H9 (cell line): ENCODE measurements around the gene PPA1. TPM values are rescaled to one million over a fixed set of nuclear protein-coding genes. Genes with fewer than 3 reads are reported as not detected.
A peak's percentile ranks its signal among the peaks of the same experiment; 100 is the strongest.

Experiments used
- DNase-seq: peaks from one replicate; pipeline ENCODE4 v3.0.0-alpha.2; 2017
- H2AFZ ChIP-seq: one replicate; pipeline ENCODE4 v1.6.1; 2013; ENCODE audit warnings: mild to moderate bottlenecking, low read length, control low read depth, moderate library complexity
- H2AK5ac ChIP-seq: 2 replicates; pipeline ENCODE4 v1.6.1; 2013; ENCODE audit warnings: low read length, control low read depth, mixed read lengths; ENCODE audit not compliant: insufficient read length
- H2BK120ac ChIP-seq: one replicate; pipeline ENCODE4 v1.6.1; 2013; ENCODE audit warnings: low read depth, mild to moderate bottlenecking, low read length, control low read depth, inconsistent platforms; ENCODE audit not compliant: poor library complexity, severe bottlenecking
- H2BK12ac ChIP-seq: 2 replicates; pipeline ENCODE4 v1.6.1; 2013; ENCODE audit warnings: low read length, control low read depth, mixed read lengths, low read depth; ENCODE audit not compliant: insufficient read length
- H2BK15ac ChIP-seq: 2 replicates; pipeline ENCODE4 v1.6.1; 2013; ENCODE audit warnings: low read depth, low read length, control low read depth
- H2BK20ac ChIP-seq: one replicate; pipeline ENCODE4 v1.6.1; 2013; ENCODE audit warnings: low read depth, mild to moderate bottlenecking, low read length, control low read depth, inconsistent platforms; ENCODE audit not compliant: poor library complexity, severe bottlenecking
- H2BK5ac ChIP-seq: 2 replicates; pipeline ENCODE4 v1.6.1; 2013; ENCODE audit warnings: low read length, control low read depth, mixed read lengths; ENCODE audit not compliant: insufficient read length
- H3K14ac ChIP-seq: 2 replicates; pipeline ENCODE4 v1.6.1; 2013; ENCODE audit warnings: low read length, control low read depth; ENCODE audit not compliant: insufficient read depth
- H3K18ac ChIP-seq: 2 replicates; pipeline ENCODE4 v1.6.1; 2013; ENCODE audit warnings: low read depth, mild to moderate bottlenecking, mixed read lengths, low read length, control low read depth; ENCODE audit not compliant: insufficient read length
- H3K23ac ChIP-seq: 2 replicates; pipeline ENCODE4 v1.6.1; 2013; ENCODE audit warnings: low read length, control low read depth, mixed read lengths, low read depth; ENCODE audit not compliant: insufficient read length
- H3K23me2 ChIP-seq: 2 replicates; pipeline ENCODE4 v1.6.1; 2013; ENCODE audit warnings: low read depth, mild to moderate bottlenecking, mixed read lengths, low read length, control low read depth; ENCODE audit not compliant: insufficient read length, poor library complexity, severe bottlenecking
- H3K27ac ChIP-seq: 2 replicates; pipeline ENCODE4 v1.5.1; 2013; ENCODE audit warnings: low read length, control low read depth, mixed read lengths, low read depth; ENCODE audit not compliant: insufficient read length
- H3K27me3 ChIP-seq: 2 replicates; pipeline ENCODE4 v1.6.1; 2013; ENCODE audit warnings: low read length, control low read depth, inconsistent platforms; ENCODE audit not compliant: insufficient read depth
- H3K4ac ChIP-seq: 2 replicates; pipeline ENCODE4 v1.6.1; 2013; ENCODE audit warnings: low read depth, mild to moderate bottlenecking, control low read depth, inconsistent platforms, low read length, moderate library complexity
- H3K4me1 ChIP-seq: 2 replicates; pipeline ENCODE4 v1.6.1; 2013; ENCODE audit warnings: low read length, control low read depth, inconsistent platforms; ENCODE audit not compliant: insufficient read depth
- H3K4me2 ChIP-seq: 2 replicates; pipeline ENCODE4 v1.6.1; 2013; ENCODE audit warnings: low read length, control low read depth, mixed read lengths; ENCODE audit not compliant: insufficient read length, insufficient read depth
- H3K56ac ChIP-seq: 2 replicates; pipeline ENCODE4 v1.6.1; 2013; ENCODE audit warnings: low read depth, mild to moderate bottlenecking, mixed read lengths, low read length, control low read depth; ENCODE audit not compliant: insufficient read length
- H3K79me1 ChIP-seq: 2 replicates; pipeline ENCODE4 v1.6.1; 2013; ENCODE audit warnings: low read depth, mild to moderate bottlenecking, moderate library complexity, low read length, control low read depth, inconsistent platforms; ENCODE audit not compliant: insufficient read depth, poor library complexity, severe bottlenecking
- H3K79me2 ChIP-seq: 2 replicates; pipeline ENCODE4 v1.6.1; 2013; ENCODE audit warnings: low read length, control low read depth, inconsistent platforms; ENCODE audit not compliant: insufficient read depth
- H3K9ac ChIP-seq: 2 replicates; pipeline ENCODE4 v1.6.1; 2013; ENCODE audit warnings: low read length, control low read depth, mixed read lengths; ENCODE audit not compliant: insufficient read length; ENCODE audit errors: extremely low read depth
- H3K9me3 ChIP-seq: one replicate; pipeline ENCODE4 v1.6.1; 2013; ENCODE audit warnings: low read depth, low read length, inconsistent platforms; ENCODE audit not compliant: control insufficient read depth
- H3T11ph ChIP-seq: one replicate; pipeline ENCODE4 v1.6.1; 2013; ENCODE audit warnings: mild to moderate bottlenecking, low read length, control low read depth, inconsistent platforms
- H4K20me1 ChIP-seq: one replicate; pipeline ENCODE4 v1.6.1; 2013; ENCODE audit not compliant: control insufficient read depth, insufficient read length, insufficient read depth
- H4K5ac ChIP-seq: 2 replicates; pipeline ENCODE4 v1.6.1; 2013; ENCODE audit warnings: low read depth, mild to moderate bottlenecking, mixed read lengths, low read length, control low read depth; ENCODE audit not compliant: insufficient read length
- H4K8ac ChIP-seq: replicated peaks from 2 replicates; pipeline ENCODE4 v1.6.1; 2013; ENCODE audit warnings: low read length, control low read depth, mixed read lengths, low read depth; ENCODE audit not compliant: insufficient read length
- H4K91ac ChIP-seq: 2 replicates; pipeline ENCODE4 v1.6.1; 2013; ENCODE audit warnings: low read depth, mild to moderate bottlenecking, moderate library complexity, mixed read lengths, low read length, control low read depth; ENCODE audit not compliant: insufficient read length
- H3K27ac Mint-ChIP-seq, 3 experiments: 2 replicates in 2 of 3; 3 replicates in 1 of 3; pipeline ENCODE4 v1.8.0; 2020 to 2021; ENCODE audit warnings: mixed read lengths in 3 of 3, mild to moderate bottlenecking in 1 of 3, moderate library complexity in 1 of 3
- H3K27me3 Mint-ChIP-seq: 2 replicates; pipeline ENCODE4 v1.8.0; 2021; ENCODE audit warnings: low read depth, mild to moderate bottlenecking, moderate library complexity, mixed read lengths
- H3K36me3 Mint-ChIP-seq, 3 experiments: 2 replicates in 2 of 3; 3 replicates in 1 of 3; pipeline ENCODE4 v1.8.0; 2020 to 2021; ENCODE audit warnings: low read depth in 3 of 3, mixed read lengths in 3 of 3; ENCODE audit not compliant: insufficient read depth in 1 of 3
- H3K4me1 Mint-ChIP-seq, 2 experiments: 2 replicates each; pipeline ENCODE4 v1.8.0; 2020; ENCODE audit warnings: mixed read lengths in 2 of 2
- H3K4me3 Mint-ChIP-seq, 2 experiments: 2 replicates in 1 of 2; 3 replicates in 1 of 2; pipeline ENCODE4 v1.8.0; 2020 to 2021; ENCODE audit warnings: mild to moderate bottlenecking in 2 of 2, mixed read lengths in 2 of 2, moderate library complexity in 1 of 2
- H3K9me3 Mint-ChIP-seq, 2 experiments: 2 replicates in 1 of 2; 3 replicates in 1 of 2; pipeline ENCODE4 v1.8.0; 2020; ENCODE audit warnings: mild to moderate bottlenecking in 2 of 2, mixed read lengths in 2 of 2, moderate library complexity in 1 of 2
- CTCF ChIP-seq: fragments of 200-600 bp; sonication (generic); conservative IDR thresholded peaks from 3 replicates; pipeline ENCODE4 v1.8.0; 2021; ENCODE audit warnings: antibody characterized with exemption, mild to moderate bottlenecking
- WGBS: extraction: QIAGEN DNeasy Blood & Tissue Kit; methylation state at CpG from one replicate; pipeline ENCODE4 v1.1.7; 2013; ENCODE audit warnings: missing lambda C conversion rate, low lambda C conversion rate, mixed read lengths; ENCODE audit not compliant: insufficient read length; ENCODE audit errors: extremely low coverage; 5-methylcytosine and 5-hydroxymethylcytosine counted together
- total RNA-seq: library from RNA; stranded (reverse); gene quantifications from 2 replicates; pipeline ENCODE4 v1.2.1, GENCODE V29; 2021

PPA1 gene
- total RNA-seq, 1 experiment from 2014 or later = 115 TPM

GRCh38 chr10:70166394-70166793, 66.8 kb downstream of the PPA1 start:
- 0 out of 7 replicates have a peak overlapping the region, but pooled peaks of 1 of the 3 experiments have one; percentile 5 for H3K27ac Mint-ChIP-seq
- no peaks in the 10 kb centered on the region for H4K20me1 ChIP-seq

More at GRCh38 chr10:70166394-70166793, 66.8 kb downstream of the PPA1 start:
- H3K9ac ChIP-seq = no peak overlapping the region
- no peak overlapping the region for H3K56ac ChIP-seq
- H3K4me2 ChIP-seq = no peak overlapping the region
- H3K27ac ChIP-seq = no peak overlapping the region
- no peaks in the 10 kb centered on the region for H3K9me3 ChIP-seq
- H3K4me3 Mint-ChIP-seq = no peak overlapping the region
- H3K79me1 ChIP-seq = no peaks in the 10 kb centered on the region
- H2AFZ ChIP-seq = no peak overlapping the region
- H3K14ac ChIP-seq = no peak overlapping the region
- no peak for TF ChIP-seq CTCF
- no peak overlapping the region for H4K8ac ChIP-seq
- peaks cover 7% of the 10 kb centered on the region for H3K23me2 ChIP-seq
- H4K91ac ChIP-seq = no peak overlapping the region
- H4K5ac ChIP-seq = no peak overlapping the region
- no peak overlapping the region for H2BK12ac ChIP-seq
- H2BK120ac ChIP-seq = no peak overlapping the region
- no peak overlapping the region for H2AK5ac ChIP-seq
- H2BK20ac ChIP-seq = no peak overlapping the region
- no peaks in the 10 kb centered on the region for H3K27me3 Mint-ChIP-seq
- H3K79me2 ChIP-seq = peaks cover 40% of the 10 kb centered on the region; the same call in 1 of the 2 replicates
- WGBS = no CpG with 5 or more reads among the region's 3 CpGs
- H3T11ph ChIP-seq = no peak overlapping the region
- DNase-seq = no peak
- H3K23ac ChIP-seq = no peak overlapping the region
- H3K4me1 ChIP-seq = no peaks in the 10 kb centered on the region
- H3K9me3 Mint-ChIP-seq = no peaks in the 10 kb centered on the region
- H3K4ac ChIP-seq = no peak overlapping the region
- H3K18ac ChIP-seq = no peak overlapping the region
- no peaks in the 10 kb centered on the region for H3K27me3 ChIP-seq
- no peak overlapping the region for H2BK5ac ChIP-seq
- H3K36me3 Mint-ChIP-seq = peaks cover 2 to 20% (median 12%) of the 10 kb centered on the region in 3 experiments; a peak in 5 of 7 replicates
- H2BK15ac ChIP-seq = no peak overlapping the region
- H3K4me1 Mint-ChIP-seq = peaks cover 18 to 30% of the 10 kb centered on the region in 2 experiments
